H54 (cell line): Measurements from ENCODE around the gene GGT6.

Source experiments
- DNase-seq: peaks from one replicate; pipeline ENCODE4 v3.0.0; 2011; ENCODE audit warnings: low spot score, mixed read lengths; ENCODE audit not compliant: insufficient read length
- FAIRE-seq: peaks from 3 replicates; lab custom pipeline; 2011; peaks lifted over from hg19 to GRCh38; lab: Jason Lieb, UNC
- POLR2A ChIP-seq: IDR thresholded peaks from 2 replicates; pipeline ENCODE4 v1.6.1; 2011; ENCODE audit warnings: low read depth, mild to moderate bottlenecking, low read length

GGT6 gene

DNA sequence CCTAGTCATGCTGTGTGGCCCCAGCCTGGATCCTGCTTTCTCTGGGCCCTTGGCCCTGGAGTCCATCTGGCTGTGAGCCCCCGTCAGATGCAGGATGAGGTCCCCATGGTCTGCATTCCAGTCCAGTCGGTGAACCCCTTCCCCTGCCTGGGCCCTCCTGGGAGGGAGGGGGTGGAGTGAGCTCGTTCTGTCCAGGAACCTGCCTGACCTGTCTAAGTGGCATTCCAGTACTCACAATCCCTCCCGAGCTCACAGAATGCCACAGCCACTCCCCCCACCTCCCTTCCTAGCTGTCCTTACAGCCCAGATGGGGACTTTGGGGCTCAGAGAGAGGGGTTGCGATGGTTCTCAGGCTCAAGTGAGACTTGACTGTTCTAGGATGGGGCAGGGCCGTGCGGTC is 46.2 kb downstream of the GGT6 start:
- no peak for TF ChIP-seq POLR2A
- no peak for DNase-seq
- no peak for FAIRE-seq

DNA sequence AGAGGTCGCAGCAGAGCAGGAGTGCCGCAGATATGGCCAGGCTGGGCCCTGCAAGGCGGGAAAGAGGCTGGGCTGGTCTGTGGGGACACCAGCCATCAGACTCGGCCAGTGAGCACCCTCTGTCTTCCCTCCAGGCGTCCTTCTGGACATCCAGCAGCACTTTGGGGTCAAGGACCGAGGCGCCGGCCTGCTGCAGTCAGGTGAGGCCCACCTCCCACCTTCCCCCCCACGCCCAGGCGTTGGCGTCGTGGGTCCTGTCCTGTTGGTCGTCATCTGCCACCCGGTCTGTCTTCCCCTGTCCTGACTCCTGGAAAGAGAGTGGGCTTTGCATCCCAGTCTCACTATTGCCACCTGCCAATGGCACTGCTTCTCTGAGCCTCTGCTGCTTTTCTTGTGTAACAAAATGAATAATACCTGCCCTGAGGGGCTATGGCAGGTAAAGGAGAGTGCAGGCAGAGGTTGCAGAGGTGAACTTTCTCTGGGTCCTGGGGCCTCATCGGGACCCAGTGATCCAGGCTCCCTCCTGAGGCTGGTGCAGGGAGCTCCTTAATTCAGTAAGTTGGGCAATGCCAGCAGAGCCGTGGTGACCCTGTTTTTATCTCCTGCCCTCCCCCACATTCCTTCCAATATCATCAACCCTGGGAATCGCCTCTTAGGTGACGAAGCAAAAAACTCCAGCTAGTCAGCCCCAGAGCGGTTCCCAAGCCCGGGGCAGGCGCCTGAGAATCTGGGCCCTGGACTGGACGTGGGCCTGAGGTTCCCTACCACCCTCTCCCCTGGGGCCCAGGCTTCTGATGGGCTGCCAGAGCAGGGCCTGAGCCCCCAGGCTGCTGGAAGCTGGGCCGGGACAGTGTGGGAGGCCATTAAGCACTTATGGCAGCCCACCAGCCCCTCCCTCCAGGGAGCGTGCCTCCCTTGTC is 47.0 kb downstream of the GGT6 start:
- TF ChIP-seq POLR2A: no peak
- FAIRE-seq: no peak
- no peak for DNase-seq

DNA sequence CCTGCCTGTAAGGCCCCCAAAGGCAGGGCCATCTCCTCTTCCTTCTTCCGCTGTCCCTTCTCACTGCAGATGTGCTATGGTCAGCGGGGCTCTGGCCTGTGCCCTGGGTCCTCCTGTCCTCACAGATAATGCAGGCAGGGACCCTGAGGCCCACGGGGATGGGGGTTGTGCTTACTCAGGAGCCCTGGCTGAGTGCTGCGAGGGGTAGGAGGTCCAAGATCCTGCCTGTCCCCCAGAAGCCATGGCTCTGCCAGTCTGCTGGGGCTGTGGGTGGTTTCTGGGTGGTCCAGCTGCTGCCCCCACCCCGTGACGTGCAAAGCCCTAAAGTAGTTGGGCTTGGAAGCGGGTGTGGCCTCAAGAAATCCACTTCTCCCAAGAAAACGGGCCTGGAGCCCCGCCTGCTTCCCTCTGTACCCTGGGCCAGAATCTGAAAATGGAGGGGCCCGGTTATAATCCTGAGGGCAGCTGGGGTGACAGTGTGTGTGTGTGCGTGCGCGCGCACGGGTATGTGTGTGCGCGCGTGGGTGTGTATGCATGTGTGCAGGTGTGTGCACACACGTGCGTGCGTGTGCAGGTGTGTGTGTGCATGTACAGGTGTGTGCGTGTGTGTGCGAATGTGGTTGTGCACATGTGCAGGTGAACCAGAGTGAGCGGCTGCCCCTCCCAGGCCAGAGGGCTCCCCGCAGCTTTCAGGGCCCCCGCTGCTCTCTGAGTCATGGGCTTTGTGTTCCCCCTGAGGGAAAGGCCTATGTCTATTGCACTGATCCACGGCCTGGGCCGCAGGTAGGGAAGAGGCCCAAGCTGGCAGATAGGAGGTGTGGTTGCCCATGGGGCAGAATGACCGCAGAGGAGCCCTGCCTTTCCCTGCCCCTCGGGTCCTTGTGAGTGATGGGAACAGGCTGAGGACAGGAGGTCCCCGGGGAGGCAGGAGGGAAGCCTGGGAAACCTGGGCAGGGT is 47.9 kb downstream of the GGT6 start:
- no peak for TF ChIP-seq POLR2A
- DNase-seq (no peak), FAIRE-seq (no peak)

DNA sequence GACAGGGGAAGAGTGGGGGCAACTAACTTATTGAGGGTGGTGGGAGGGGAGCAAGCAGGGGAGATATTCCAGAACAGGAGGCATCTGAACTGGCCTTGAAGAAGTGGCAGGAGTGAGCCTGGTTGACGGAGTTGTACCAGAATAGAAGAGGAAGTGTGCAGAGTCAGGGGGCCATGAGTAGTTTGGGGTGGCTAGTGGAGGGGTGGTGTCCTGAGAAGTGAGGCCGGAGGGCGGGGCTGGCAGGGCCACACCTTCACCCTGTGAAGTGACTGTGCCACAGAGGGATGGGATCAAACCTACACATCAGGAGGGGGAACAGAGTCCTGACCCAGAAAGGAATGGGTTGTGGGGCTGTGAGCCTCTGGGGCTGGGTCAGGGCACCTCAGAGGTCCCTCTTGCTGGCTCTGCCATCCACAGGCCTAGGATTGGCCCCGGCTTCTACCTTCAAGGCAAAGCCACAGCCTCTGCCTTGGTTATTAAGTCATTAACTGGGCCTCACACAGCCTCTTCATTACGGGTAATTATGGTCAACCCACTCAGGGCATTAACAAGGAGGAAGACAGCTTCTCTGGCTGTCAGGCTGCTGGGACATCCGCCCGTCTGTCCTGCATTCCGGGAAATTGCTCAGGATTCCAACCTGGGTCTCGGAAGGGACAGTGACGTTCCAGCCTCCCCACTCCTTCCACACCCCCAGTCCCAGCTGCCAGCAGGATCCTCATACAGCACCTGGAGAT is 49.0 kb downstream of the GGT6 start:
- DNase-seq: no peak
- TF ChIP-seq POLR2A: no peak
- FAIRE-seq: no peak

DNA sequence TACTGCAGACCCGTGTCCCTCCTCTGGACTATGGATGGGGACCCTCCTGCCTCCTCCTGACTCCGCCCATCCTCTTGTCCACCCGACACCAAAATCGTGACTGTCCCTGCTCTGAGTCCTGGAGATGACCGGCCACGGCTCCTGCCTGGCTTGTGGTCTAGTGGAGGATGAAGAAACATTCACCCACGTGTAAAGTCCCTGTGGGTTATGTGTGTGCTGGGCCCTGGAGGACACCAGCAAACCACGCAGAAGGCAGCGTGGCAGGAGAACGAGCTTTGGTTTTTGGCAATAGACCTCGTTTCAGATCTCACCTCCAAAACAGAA is 49.8 kb downstream of the GGT6 start:
- TF ChIP-seq POLR2A: no peak
- FAIRE-seq (no peak), DNase-seq (no peak)

DNA sequence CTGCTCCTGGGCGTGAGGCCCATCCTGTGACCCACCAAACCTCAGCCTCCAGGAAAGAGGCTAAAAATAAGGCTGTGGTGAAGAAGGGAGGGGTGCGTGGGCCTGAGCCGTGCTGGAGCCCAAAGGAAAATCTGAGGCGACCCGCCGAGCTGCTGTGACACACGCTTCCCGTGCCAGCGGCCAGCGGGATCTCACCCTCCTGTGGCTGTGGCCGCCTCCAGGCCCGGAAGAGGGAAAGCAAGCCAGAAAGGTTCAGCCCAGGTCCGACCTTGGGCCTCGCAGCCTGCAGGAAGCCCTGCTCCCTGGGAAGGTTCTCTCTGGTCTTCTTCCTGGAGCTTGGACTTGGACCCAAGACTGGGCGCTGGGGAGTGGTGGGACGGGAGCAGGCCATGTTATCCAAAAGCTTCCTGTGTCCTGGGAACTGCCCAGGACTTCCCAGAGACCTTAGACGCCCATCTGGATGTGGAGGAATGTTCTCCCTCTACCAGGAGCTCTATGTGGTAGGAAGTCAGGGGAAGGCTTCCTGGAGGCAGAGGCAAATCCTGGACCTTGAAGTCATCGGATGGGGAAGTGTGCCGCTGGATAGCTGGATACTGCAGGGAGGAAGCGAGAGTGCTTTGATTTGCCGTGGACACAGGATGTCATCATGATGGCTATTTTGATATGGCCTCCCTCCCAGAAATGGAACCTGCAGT is 50.3 kb downstream of the GGT6 start:
- no peak for TF ChIP-seq POLR2A
- DNase-seq (no peak), FAIRE-seq (no peak)

DNA sequence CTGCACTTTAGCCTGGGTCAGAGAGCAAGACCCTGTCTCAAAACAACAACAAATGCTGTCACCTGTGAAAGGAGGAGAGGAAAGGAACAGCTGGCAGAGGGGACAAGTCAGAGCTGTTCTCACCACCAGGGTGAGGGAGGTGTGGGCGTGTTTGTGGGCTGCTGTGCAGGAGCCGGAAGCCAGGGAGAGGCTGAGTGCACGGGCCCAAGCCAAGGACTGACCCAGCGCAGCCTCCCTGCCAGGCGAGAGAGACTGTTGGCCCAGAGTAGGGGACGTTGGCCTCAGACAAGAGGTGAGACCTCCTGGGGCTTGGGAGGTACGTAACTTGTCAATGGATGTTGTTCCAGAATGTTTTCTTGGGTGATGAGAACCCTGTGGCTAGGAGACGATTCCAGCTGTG is 51.0 kb downstream of the GGT6 start:
- no peak for TF ChIP-seq POLR2A
- DNase-seq (no peak), FAIRE-seq (no peak)

DNA sequence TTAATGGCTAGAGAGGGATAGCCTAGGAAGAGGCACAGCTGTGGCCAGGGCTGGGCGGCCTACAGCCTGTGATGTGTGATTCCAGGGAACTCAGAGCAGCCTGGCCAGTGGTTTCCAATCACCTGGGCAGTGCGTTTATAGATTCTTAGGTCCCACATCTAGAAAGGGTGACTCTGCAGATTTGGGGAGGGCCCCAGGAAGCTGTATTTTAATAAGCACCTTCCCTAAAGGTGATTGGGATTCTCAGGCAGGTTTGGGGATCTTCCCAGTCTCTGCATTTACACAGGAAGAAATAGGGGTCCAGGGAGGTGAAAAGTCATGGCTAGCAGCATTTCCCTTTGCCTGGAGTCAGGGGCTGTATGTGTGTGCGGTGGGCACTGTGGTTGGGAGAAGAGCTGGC is 52.2 kb downstream of the GGT6 start:
- DNase-seq (no peak), FAIRE-seq (no peak)
- TF ChIP-seq POLR2A: no peak

DNA sequence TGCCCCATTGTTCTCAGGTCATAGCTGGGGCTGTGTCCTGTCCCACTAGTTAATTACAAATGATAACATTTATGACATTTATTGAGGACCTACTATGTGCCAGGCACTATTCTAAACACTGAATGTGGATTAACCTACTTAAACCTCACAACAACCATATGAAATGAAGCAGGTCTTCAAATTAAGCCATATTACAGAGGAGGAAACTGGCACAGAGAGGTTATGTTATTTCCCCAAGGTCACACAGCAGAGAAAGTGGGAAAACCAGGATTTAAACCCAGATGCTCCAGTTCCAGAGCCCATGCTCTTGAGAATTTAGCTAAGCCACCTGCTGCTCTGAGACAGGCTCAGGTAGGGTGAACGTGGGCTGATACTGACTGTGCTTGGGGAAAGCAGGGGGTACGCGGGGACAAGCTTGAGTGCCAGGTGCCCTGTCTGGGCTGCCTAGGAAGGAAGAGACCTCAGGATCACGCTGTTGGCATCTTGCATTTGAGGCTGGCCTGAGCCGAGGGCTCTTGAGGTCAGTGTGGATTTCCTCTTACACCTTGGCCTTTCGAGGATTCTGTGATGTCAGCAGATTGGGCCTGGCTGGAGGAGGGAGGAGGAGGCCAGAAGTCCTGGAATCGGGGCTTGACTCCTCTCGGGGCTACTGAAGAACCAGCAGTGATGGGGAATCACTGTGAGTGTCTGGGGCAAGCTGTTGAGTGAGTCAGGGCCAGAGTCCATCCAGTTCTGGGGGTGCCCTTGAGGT is 52.8 kb downstream of the GGT6 start:
- no peak for DNase-seq
- TF ChIP-seq POLR2A: no peak
- FAIRE-seq: no peak
